OCI-LY3 (cell line): Measurements from ENCODE around the gene MYO15B.

Source experiments
- EZH2phosphoT487 ChIP-seq: fragments of 200-600 bp; shearing (Covaris generic); IDR thresholded peaks from 2 replicates; pipeline ENCODE4 v1.6.1; 2018; ENCODE audit warnings: antibody characterized with exemption, mixed run types, low read depth
- TF ChIP-seq, protein P1 (sequence below): fragments of 200-600, 300-600 bp; sonication (generic); IDR thresholded peaks from 2 replicates; pipeline ENCODE4 v1.5.1; 2014; ENCODE audit warnings: antibody characterized with exemption, low read length, low read depth

DNA sequence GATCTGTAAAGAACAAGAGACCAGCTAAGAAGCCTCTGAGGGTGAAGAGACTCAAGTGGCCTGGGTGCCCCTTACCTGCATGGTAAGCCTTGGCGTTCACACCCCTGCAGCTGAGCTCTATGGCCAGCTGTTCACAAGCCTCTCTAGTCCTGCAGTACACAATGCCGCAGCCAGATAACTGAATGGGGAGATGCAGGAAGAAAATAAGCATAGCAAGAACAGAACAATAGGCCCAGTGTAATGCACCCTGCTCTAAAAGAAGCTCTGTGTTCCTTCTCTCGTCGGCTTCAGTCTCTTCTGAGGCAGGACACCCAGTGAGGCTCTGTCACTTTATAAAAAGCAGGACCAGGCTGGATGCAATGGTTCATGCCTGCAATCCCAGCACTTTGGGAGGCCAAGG is 73.9 kb downstream of the MYO15B start:
- TF ChIP-seq, protein P1, sequence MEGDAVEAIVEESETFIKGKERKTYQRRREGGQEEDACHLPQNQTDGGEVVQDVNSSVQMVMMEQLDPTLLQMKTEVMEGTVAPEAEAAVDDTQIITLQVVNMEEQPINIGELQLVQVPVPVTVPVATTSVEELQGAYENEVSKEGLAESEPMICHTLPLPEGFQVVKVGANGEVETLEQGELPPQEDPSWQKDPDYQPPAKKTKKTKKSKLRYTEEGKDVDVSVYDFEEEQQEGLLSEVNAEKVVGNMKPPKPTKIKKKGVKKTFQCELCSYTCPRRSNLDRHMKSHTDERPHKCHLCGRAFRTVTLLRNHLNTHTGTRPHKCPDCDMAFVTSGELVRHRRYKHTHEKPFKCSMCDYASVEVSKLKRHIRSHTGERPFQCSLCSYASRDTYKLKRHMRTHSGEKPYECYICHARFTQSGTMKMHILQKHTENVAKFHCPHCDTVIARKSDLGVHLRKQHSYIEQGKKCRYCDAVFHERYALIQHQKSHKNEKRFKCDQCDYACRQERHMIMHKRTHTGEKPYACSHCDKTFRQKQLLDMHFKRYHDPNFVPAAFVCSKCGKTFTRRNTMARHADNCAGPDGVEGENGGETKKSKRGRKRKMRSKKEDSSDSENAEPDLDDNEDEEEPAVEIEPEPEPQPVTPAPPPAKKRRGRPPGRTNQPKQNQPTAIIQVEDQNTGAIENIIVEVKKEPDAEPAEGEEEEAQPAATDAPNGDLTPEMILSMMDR, result no peak
- no peak for TF ChIP-seq EZH2phosphoT487
